Inflammatory macrophage treated with lipopolysaccharide for 1 hour (primary cell): ENCODE results near the gene KLHL4.
"Not testable (repeated sequence)": the region's sequence is repeated elsewhere in the genome, so short reads cannot be mapped to it uniquely, and the experiment has no call there.

Experiments
- DNase-seq, 2 donors: peaks; one replicate each; pipeline ENCODE4 v3.0.0-alpha.2; 2020 to 2022

KLHL4 gene

GRCh38 chrX:87517571-87518141, at the start of gene KLHL4:
KLHL4 (plus strand) TSS chrX:87517802; CDS start chrX:87517894, 92 bp downstream.
- DNase-seq = no peak

- DNase-seq = no peak
Observed at GRCh38 chrX:87468941-87469340, 48.7 kb upstream of the KLHL4 start.

- no peak for DNase-seq
Observed at GRCh38 chrX:87475793-87476192, 41.8 kb upstream of the KLHL4 start.

- not testable (repeated sequence) for DNase-seq
Observed at GRCh38 chrX:87478703-87479102, 38.9 kb upstream of the KLHL4 start.

GRCh38 chrX:87489071-87489470, 28.5 kb upstream of the KLHL4 start:
- no peak for DNase-seq

- DNase-seq = no peak
Observed at GRCh38 chrX:87515836-87516235, 1.8 kb upstream of the KLHL4 start.

- DNase-seq = no peak
Observed at GRCh38 chrX:87516717-87517121, 883 bp upstream of the KLHL4 start.

- no peak for DNase-seq
Observed at GRCh38 chrX:87518504-87518903, 902 bp downstream of the KLHL4 start.

- no peak for DNase-seq
Observed at GRCh38 chrX:87525771-87526229, 8.2 kb downstream of the KLHL4 start.

- DNase-seq = no peak
Observed at GRCh38 chrX:87526281-87526680, 8.7 kb downstream of the KLHL4 start.

GRCh38 chrX:87528487-87528886, 10.9 kb downstream of the KLHL4 start:
- no peak for DNase-seq

- no peak for DNase-seq
Observed at GRCh38 chrX:87571964-87572363, 54.4 kb downstream of the KLHL4 start.

- DNase-seq = no peak
Observed at GRCh38 chrX:87572901-87573300, 55.3 kb downstream of the KLHL4 start.

- DNase-seq = no peak
Observed at GRCh38 chrX:87578978-87579377, 61.4 kb downstream of the KLHL4 start.

- no peak for DNase-seq
Observed at GRCh38 chrX:87580862-87581261, 63.3 kb downstream of the KLHL4 start.

GRCh38 chrX:87582453-87582852, 64.9 kb downstream of the KLHL4 start:
- no peak for DNase-seq

GRCh38 chrX:87583679-87584078, 66.1 kb downstream of the KLHL4 start:
- no peak for DNase-seq

GRCh38 chrX:87616371-87616770, 98.8 kb downstream of the KLHL4 start:
- DNase-seq = no peak

- no peak for DNase-seq
Observed at GRCh38 chrX:87621697-87622096, 104.1 kb downstream of the KLHL4 start.

GRCh38 chrX:87626996-87627395, 109.4 kb downstream of the KLHL4 start:
- no peak for DNase-seq

- no peak for DNase-seq
Observed at GRCh38 chrX:87634361-87634760, 116.8 kb downstream of the KLHL4 start.

- DNase-seq = no peak
Observed at GRCh38 chrX:87636533-87636932, 118.9 kb downstream of the KLHL4 start.

GRCh38 chrX:87641439-87641838, 123.8 kb downstream of the KLHL4 start:
- not testable (repeated sequence) for DNase-seq

- DNase-seq = no peak
Observed at GRCh38 chrX:87661761-87662160, 144.2 kb downstream of the KLHL4 start.

GRCh38 chrX:87663421-87663820, 145.8 kb downstream of the KLHL4 start:
- no peak for DNase-seq
